HepG2 (cell line): ENCODE data around the gene CAPN9. TPM values are rescaled to one million over a fixed set of nuclear protein-coding genes. Genes with fewer than 3 reads are reported as not detected.

Experiments used
- ATAC-seq: fragments of 200-7000 bp; cut with Tn5 transposase; 3 replicates; pipeline ENCODE4 v1.9.1; 2020; ENCODE audit warnings: mild to moderate bottlenecking, moderate library complexity
- BruUV-seq: library from RNA; stranded (reverse); fragments of 400-500 nt; replicated peaks from 2 replicates; lab custom pipeline; 2021; lab: Mats Ljungman, UMichigan
- CTCF ChIA-PET: fragments of 300-600 bp; formaldehyde crosslinking; extraction: SDS; loops from one replicate; lab custom pipeline; 2021; ENCODE audit warnings: low total read pairs, inconsistent platforms, low intra/inter-chr PET ratio; lab: Yijun Ruan, JAX
- POLR2A ChIA-PET: fragments of 350-600 bp; sonication (Branson Sonifier 250); formaldehyde crosslinking; loops from one replicate; lab custom pipeline; 2020; ENCODE audit warnings: antibody characterized with exemption, inconsistent platforms; lab: Yijun Ruan, JAX
- DNase-seq: peaks from one replicate; pipeline ENCODE4 v3.0.0-alpha.2; 2015; ENCODE audit warnings: low spot score
- FAIRE-seq: peaks from 3 replicates; lab custom pipeline; 2011; peaks lifted over from hg19 to GRCh38; lab: Jason Lieb, UNC
- H2AFZ ChIP-seq: one replicate; pipeline ENCODE4 v1.6.1; 2011; ENCODE audit warnings: low read length, inconsistent platforms
- H3K27ac ChIP-seq: fragments of 300-600 bp; 3 replicates; pipeline ENCODE4 v1.8.0; 2011; ENCODE audit warnings: mixed run types, mild to moderate bottlenecking, mixed read lengths, low read length, inconsistent platforms; ENCODE audit not compliant: insufficient read depth; ENCODE audit errors: extremely low read length
- H3K27me3 ChIP-seq, 2 experiments: fragments of 200-600 bp in 1 of 2; 2 replicates in 1 of 2; 3 replicates in 1 of 2; pipeline versions ENCODE4 v1.6.0 to v1.8.0; 2011; ENCODE audit warnings: low read length in 2 of 2, mild to moderate bottlenecking in 2 of 2, moderate library complexity in 2 of 2, inconsistent platforms in 1 of 2; ENCODE audit not compliant: insufficient read depth in 2 of 2, control insufficient read depth in 1 of 2
- H3K36me3 ChIP-seq, 2 experiments: fragments of 200-600 bp in 1 of 2; replicated peaks in 1 of 2; 2 replicates in 1 of 2; 3 replicates in 1 of 2; pipeline versions ENCODE4 v1.5.1 to v1.8.0; 2011; ENCODE audit warnings: low read length in 2 of 2, inconsistent platforms in 1 of 2; ENCODE audit not compliant: insufficient read depth in 2 of 2, control insufficient read depth in 1 of 2
- H3K4me1 ChIP-seq: 2 replicates; pipeline ENCODE4 v1.5.1; 2012; ENCODE audit warnings: low read length, inconsistent platforms; ENCODE audit not compliant: insufficient read depth
- H3K4me2 ChIP-seq: 2 replicates; pipeline ENCODE4 v1.6.0; 2011; ENCODE audit warnings: low read depth, low read length, inconsistent platforms
- H3K4me3 ChIP-seq, 3 experiments: fragments of 200-600 bp in 1 of 3; sonication (generic), shearing (Covaris generic) in 1 of 3; replicated peaks in 1 of 3; 2 replicates each; pipeline ENCODE4 v1.5.1; 2011 to 2016; ENCODE audit warnings: low read length in 3 of 3, inconsistent platforms in 2 of 3, low read depth in 2 of 3, mild to moderate bottlenecking in 2 of 3, control low read depth in 1 of 3, mixed read lengths in 1 of 3; ENCODE audit not compliant: insufficient read depth in 1 of 3
- H3K79me2 ChIP-seq: one replicate; pipeline ENCODE4 v1.6.1; 2011; ENCODE audit warnings: low read length, inconsistent platforms; ENCODE audit not compliant: insufficient read depth
- H3K9ac ChIP-seq: 2 replicates; pipeline ENCODE4 v1.6.0; 2011; ENCODE audit warnings: mild to moderate bottlenecking, low read depth, low read length, inconsistent platforms; ENCODE audit not compliant: insufficient read depth
- H3K9me3 ChIP-seq: 2 replicates; pipeline ENCODE4 v1.5.1; 2012; ENCODE audit warnings: mild to moderate bottlenecking, low read length
- H4K20me1 ChIP-seq: 2 replicates; pipeline ENCODE4 v1.6.0; 2011; ENCODE audit warnings: inconsistent platforms, mild to moderate bottlenecking, low read length, moderate library complexity; ENCODE audit not compliant: insufficient read depth
- CTCF ChIP-seq: sonication (generic); formaldehyde crosslinking; IDR thresholded peaks from 2 replicates; pipeline ENCODE4 v1.5.0; 2020; ENCODE audit warnings: mild to moderate bottlenecking, missing genetic modification reagents, moderate library complexity
- GPN1 ChIP-seq: sonication (generic); formaldehyde crosslinking; IDR thresholded peaks from 2 replicates; pipeline ENCODE4 v1.5.1; 2020; ENCODE audit warnings: missing genetic modification reagents, borderline replicate concordance
- IRX3 ChIP-seq: sonication (generic); formaldehyde crosslinking; IDR thresholded peaks from 2 replicates; pipeline ENCODE4 v1.8.1; 2023; ENCODE audit warnings: mild to moderate bottlenecking, low read depth, missing genetic modification reagents, borderline replicate concordance
- KDM5A ChIP-seq: fragments of 200-600 bp; sonication (generic); IDR thresholded peaks from 2 replicates; pipeline ENCODE4 v1.7.0; 2018; ENCODE audit warnings: antibody characterized with exemption, mild to moderate bottlenecking, low read length, borderline replicate concordance
- NR2F6 ChIP-seq, 2 experiments: IDR thresholded peaks; 2 replicates each; pipeline ENCODE4 v1.6.1; 2016; ENCODE audit warnings: antibody characterized with exemption in 1 of 2, mild to moderate bottlenecking in 1 of 2
- REL ChIP-seq: sonication (generic); formaldehyde crosslinking; conservative IDR thresholded peaks from 2 replicates; pipeline ENCODE4 v1.8.0; 2022; ENCODE audit warnings: mild to moderate bottlenecking, missing genetic modification reagents, moderate library complexity
- RXRA ChIP-seq: sonication (generic); formaldehyde crosslinking; IDR thresholded peaks from 2 replicates; pipeline ENCODE4 v1.5.1; 2020; ENCODE audit warnings: missing genetic modification reagents
- SAP130 ChIP-seq: IDR thresholded peaks from 2 replicates; pipeline ENCODE4 v1.6.1; 2016; ENCODE audit warnings: low read depth
- TFAP4 ChIP-seq: sonication (generic); IDR thresholded peaks from 2 replicates; pipeline ENCODE4 v1.6.1; 2016; ENCODE audit warnings: low read depth, borderline replicate concordance
- THAP8 ChIP-seq: sonication (generic); formaldehyde crosslinking; IDR thresholded peaks from 2 replicates; pipeline ENCODE4 v1.5.1; 2020; ENCODE audit warnings: missing genetic modification reagents, mild to moderate bottlenecking, borderline replicate concordance
- TRIM24 ChIP-seq: sonication (generic); formaldehyde crosslinking; IDR thresholded peaks from 2 replicates; pipeline ENCODE4 v1.8.0; 2022; ENCODE audit warnings: mild to moderate bottlenecking, missing genetic modification reagents
- ZNF225 ChIP-seq: sonication (generic); formaldehyde crosslinking; IDR thresholded peaks from 2 replicates; pipeline ENCODE4 v1.4.0; 2020; ENCODE audit warnings: mild to moderate bottlenecking, missing genetic modification reagents
- ZNF264 ChIP-seq: sonication (generic); formaldehyde crosslinking; IDR thresholded peaks from 2 replicates; pipeline ENCODE4 v1.4.0; 2020; ENCODE audit warnings: missing genetic modification reagents
- ZNF513 ChIP-seq: sonication (generic); formaldehyde crosslinking; conservative IDR thresholded peaks from 2 replicates; pipeline ENCODE4 v1.5.0; 2020; ENCODE audit warnings: missing genetic modification reagents
- ZNF720 ChIP-seq: sonication (generic); formaldehyde crosslinking; IDR thresholded peaks from 2 replicates; pipeline ENCODE4 v1.4.0; 2020; ENCODE audit warnings: missing genetic modification reagents
- ZXDC ChIP-seq: sonication (generic); formaldehyde crosslinking; IDR thresholded peaks from 2 replicates; pipeline ENCODE4 v1.5.0; 2020; ENCODE audit warnings: mild to moderate bottlenecking, missing genetic modification reagents
- WGBS: methylation state at CpG from one replicate; pipeline ENCODE4 v1.1.6; 2017; ENCODE audit warnings: low lambda C conversion rate; 5-methylcytosine and 5-hydroxymethylcytosine counted together
- in situ Hi-C: cut with HindIII; loops from 2 replicates; pipeline ENCODE4 v1.10.0; 2017; ENCODE audit warnings: low pct_unique_long_range_greater_than_20kb; ENCODE audit not compliant: extremely low pct_ligation_motif_present
- intact Hi-C: fragments of 100-400 bp; cut with micrococcal nuclease; formaldehyde crosslinking; loops from one replicate; pipeline ENCODE4 v1.10.0; 2022; ENCODE audit not compliant: unreplicated experiment
- polyA plus RNA-seq, 8 experiments: library from polyadenylated mRNA; depleted of rRNA in 3 of 8; stranded (reverse) in 7 of 8; unstranded in 1 of 8; fragments of >200 nt; fragmentation: Illumina TruSeq in 4 of 8; extraction: Trizol in 4 of 8; gene quantifications; 2 replicates each; pipeline versions ENCODE4 v1.2.1 to v1.2.3, GENCODE V29; 2011 to 2016; ENCODE audit warnings: low read depth in 4 of 8, missing spikeins in 1 of 8, mixed read lengths in 1 of 8; ENCODE audit not compliant: insufficient read depth in 1 of 8
- total RNA-seq, 5 experiments: library from RNA; depleted of rRNA; stranded (reverse); fragments of >200 nt; fragmentation: Illumina TruSeq; extraction: Trizol; gene quantifications; 2 replicates each; pipeline ENCODE4 v1.2.3, GENCODE V29; 2016; ENCODE audit warnings: low read depth in 1 of 5

CAPN9 gene
- total and polyA plus RNA-seq, 2 of the 13 experiments (the other 11 are each of a cell fraction or from before 2014, with no cell fraction given), result 0.04 to 0.31 TPM

GRCh38 chr1:230735447-230735846 is 11.7 kb upstream of the CAPN9 start:
- Histone ChIP-seq H3K9ac (no peak overlapping the region), H4K20me1 (no peaks in the 10 kb centered on the region), H3K4me1 (peaks cover 53% of the 10 kb centered on the region), H3K79me2 (no peaks in the 10 kb centered on the region), H3K27ac (no peak overlapping the region), H3K36me3 (no peaks in the 10 kb centered on the region), H2AFZ (no peak overlapping the region), H3K27me3 (no peaks in the 10 kb centered on the region), H3K4me2 (no peak overlapping the region), H3K4me3 (no peak overlapping the region), H3K9me3 (no peaks in the 10 kb centered on the region)
- FAIRE-seq, result no peak
- ChIA-PET CTCF (no interaction called here), POLR2A (interaction anchor here (1.6 to 2.3 kb wide), 2 partner anchors 17 to 21 kb away, joined by 6 to 9 read pairs; partner anchors contain the start of gene AGT)
- intact Hi-C loops (no loop called here), in situ Hi-C loops (no loop called here)
- peak; percentile 77 for ATAC-seq
- no TSS peak for BruUV-seq
- 4% methylated on average over 2 of the region's 2 CpGs for WGBS
- DNase-seq, result no peak
- TF ChIP-seq SAP130 (CRISPR knock-in tag) (peak; percentile 34; the same call in 1 of the 2 replicates), ZNF264 (CRISPR knock-in tag) (no peak), ZXDC (CRISPR knock-in tag) (no peak), RXRA (CRISPR knock-in tag) (peak; percentile 40; the same call in 1 of the 2 replicates), TFAP4 (peak; percentile 75), REL (CRISPR knock-in tag) (no peak), ZNF225 (CRISPR knock-in tag) (no peak), NR2F6 (IDR thresholded peaks at IDR 0.05) (no peak), NR2F6 (CRISPR knock-in tag; IDR thresholded peaks at IDR 0.05) (peak; percentile 33; the same call in 1 of the 2 replicates), ZNF513 (CRISPR knock-in tag) (no peak), TRIM24 (CRISPR knock-in tag) (no peak), GPN1 (CRISPR knock-in tag) (no peak), IRX3 (CRISPR knock-in tag) (no peak), THAP8 (CRISPR knock-in tag) (no peak), KDM5A (no peak), ZNF720 (CRISPR knock-in tag) (no peak), CTCF (CRISPR knock-in tag) (0 out of 2 replicates have a peak, but pooled peaks have one; percentile 20)
